DMS153 (cell line): Measurements from ENCODE around the gene ZHX3.

Source experiments
- DNase-seq: peaks from one replicate; lab custom pipeline; 2025; lab: John Stamatoyannopoulos, UW

Gene ZHX3

GRCh38 chr20:41317546-41318270, at the start of gene ZHX3:
Gene ZHX3, minus strand, starts transcription at chr20:41317731. Its CDS starts 112,815 bp downstream, at chr20:41204916.
- DNase-seq, result peak; percentile 93

- no peak for DNase-seq
Observed at GRCh38 chr20:41367393-41367695, 49.8 kb upstream of the ZHX3 start.

GRCh38 chr20:41366546-41367392, 49.2 kb upstream of the ZHX3 start, which contains the start of gene EMILIN3:
Gene EMILIN3, minus strand, starts transcription at chr20:41366818. Its CDS starts 184 bp downstream, at chr20:41366634.
- DNase-seq, result no peak

- no peak for DNase-seq
Observed at GRCh38 chr20:41365777-41366545, 48.4 kb upstream of the ZHX3 start.

GRCh38 chr20:41364967-41365765, 47.6 kb upstream of the ZHX3 start:
- DNase-seq, result no peak

GRCh38 chr20:41364236-41364855, 46.8 kb upstream of the ZHX3 start:
- no peak for DNase-seq

- DNase-seq, result no peak
Observed at GRCh38 chr20:41363601-41364000, 46.1 kb upstream of the ZHX3 start.

GRCh38 chr20:41362748-41363140, 45.2 kb upstream of the ZHX3 start:
- no peak for DNase-seq

- no peak for DNase-seq
Observed at GRCh38 chr20:41361757-41362747, 44.5 kb upstream of the ZHX3 start.

GRCh38 chr20:41360831-41361756, 43.6 kb upstream of the ZHX3 start:
- no peak for DNase-seq

GRCh38 chr20:41359541-41360011, 42.0 kb upstream of the ZHX3 start:
- no peak for DNase-seq

GRCh38 chr20:41358717-41359116, 41.2 kb upstream of the ZHX3 start:
- DNase-seq, result no peak

GRCh38 chr20:41358230-41358629, 40.7 kb upstream of the ZHX3 start:
- no peak for DNase-seq

- DNase-seq, result no peak
Observed at GRCh38 chr20:41357424-41358163, 40.1 kb upstream of the ZHX3 start.

GRCh38 chr20:41356951-41357350, 39.4 kb upstream of the ZHX3 start:
- no peak for DNase-seq

GRCh38 chr20:41355598-41356203, 38.2 kb upstream of the ZHX3 start:
- no peak for DNase-seq

- DNase-seq, result no peak
Observed at GRCh38 chr20:41355192-41355591, 37.7 kb upstream of the ZHX3 start.

- no peak for DNase-seq
Observed at GRCh38 chr20:41353530-41353929, 36.0 kb upstream of the ZHX3 start.
